ENCODE results near the gene ARHGAP45. TPM values are rescaled to one million over a fixed set of nuclear protein-coding genes. Genes with fewer than 3 reads are reported as not detected.

The ARHGAP45 gene
- total and polyA plus RNA-seq, 7 experiments from 2014 or later, result 305 to 1,030 (median 779) TPM

DNA sequence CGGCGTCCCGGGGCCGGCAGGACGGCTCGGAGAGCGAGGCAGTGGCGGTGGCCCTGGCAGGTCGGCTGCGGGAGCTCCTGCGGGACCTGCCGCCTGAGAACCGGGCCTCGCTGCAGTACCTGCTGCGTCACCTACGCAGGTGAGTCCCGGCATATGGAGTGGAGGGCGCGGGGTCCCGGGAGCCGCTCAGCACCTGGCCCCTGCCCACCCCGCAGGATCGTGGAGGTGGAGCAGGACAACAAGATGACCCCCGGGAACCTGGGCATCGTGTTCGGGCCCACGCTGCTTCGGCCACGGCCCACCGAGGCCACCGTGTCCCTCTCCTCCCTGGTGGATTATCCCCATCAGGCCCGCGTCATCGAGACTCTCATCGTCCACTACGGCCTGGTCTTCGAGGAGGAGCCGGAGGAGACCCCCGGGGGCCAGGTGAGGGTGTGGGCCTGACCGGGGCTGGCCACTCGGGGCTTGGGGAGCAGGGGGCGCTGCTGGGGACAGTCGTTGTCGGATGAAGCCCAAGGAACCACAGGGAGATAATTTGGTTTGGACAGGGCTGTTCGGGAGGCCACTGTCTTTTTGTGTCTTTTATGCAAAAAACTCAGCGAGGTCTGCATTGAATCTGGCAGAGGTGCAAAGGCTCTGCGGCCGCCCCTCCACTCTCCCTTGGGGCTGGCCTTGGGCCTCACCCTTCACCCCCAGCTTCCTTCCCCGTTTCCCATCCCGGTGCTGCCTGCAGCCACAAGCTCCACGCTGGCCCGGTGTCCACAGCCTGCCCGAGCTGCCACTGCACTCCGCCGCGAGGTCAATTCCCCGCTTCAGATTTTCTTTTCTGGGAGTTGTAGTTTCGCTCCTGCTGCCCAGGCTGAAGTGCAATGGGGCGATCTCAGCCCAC is 16.2 kb downstream of the ARHGAP45 start:
- Histone ChIP-seq H3K36me3 (ENCODE audit: control insufficient read depth in 2 of 3, insufficient read depth in 3 of 3, low read length in 3 of 3) (peaks cover 37 to 77% (median 42%) of the 10 kb centered on the region in 3 experiments), H3K9me3 (ENCODE audit: control insufficient read depth in 2 of 3, low read length in 3 of 3) (no peaks in the 10 kb centered on the region), H3K4me3 (ENCODE audit: low read length) (no peak overlapping the region), H3K4me1 (ENCODE audit: control insufficient read depth in 2 of 2, insufficient read depth in 2 of 2, low read length in 2 of 2) (peaks cover 45 to 52% of the 10 kb centered on the region in 2 donors), H3K27ac (ENCODE audit: low read depth, low read length) (peak overlapping the region; percentile 65), H3K27me3 (ENCODE audit: control insufficient read depth in 2 of 2, insufficient read depth in 2 of 2, low read length in 2 of 2) (no peaks in the 10 kb centered on the region)
- Mint-ChIP-seq H3K27ac (peak overlapping the region in 8 of 9 donors; percentile 12 to 86 (median 46)), H3K4me3 (peak overlapping the region in 4 of 10 donors; percentile 30 to 51 (median 42)), H3K4me1 (peaks cover 25 to 68% (median 49%) of the 10 kb centered on the region in 7 donors), H3K36me3 (peaks cover 5 to 41% (median 13%) of the 10 kb centered on the region in 5 donors), H3K9me3 (peaks cover 0 to 16% (median 0%) of the 10 kb centered on the region in 11 donors), H3K27me3 (no peaks in the 10 kb centered on the region)
- ATAC-seq (no peak), DNase-seq (no peak)
- ChIA-PET POLR2A (interaction anchor here (0.8 to 38.6 kb wide), 8 partner anchors 7 to 319 kb away, joined by 3 to 2022 read pairs (median 74); partner anchors contain the start of genes ABCA7, ARHGAP45, CNN2 and GPX4), CTCF (interaction anchor here (1.0 to 1.3 kb wide), 2 partner anchors 52 to 53 kb away, joined by 3 read pairs; no protein-coding TSS in a partner anchor)
- intact Hi-C loops (cut with micrococcal nuclease), result loop anchor here in 1 of 2 donors (1.0 kb wide), 1 partner anchor 16 kb away; the partner anchor contains the start of gene ARHGAP45

DNA sequence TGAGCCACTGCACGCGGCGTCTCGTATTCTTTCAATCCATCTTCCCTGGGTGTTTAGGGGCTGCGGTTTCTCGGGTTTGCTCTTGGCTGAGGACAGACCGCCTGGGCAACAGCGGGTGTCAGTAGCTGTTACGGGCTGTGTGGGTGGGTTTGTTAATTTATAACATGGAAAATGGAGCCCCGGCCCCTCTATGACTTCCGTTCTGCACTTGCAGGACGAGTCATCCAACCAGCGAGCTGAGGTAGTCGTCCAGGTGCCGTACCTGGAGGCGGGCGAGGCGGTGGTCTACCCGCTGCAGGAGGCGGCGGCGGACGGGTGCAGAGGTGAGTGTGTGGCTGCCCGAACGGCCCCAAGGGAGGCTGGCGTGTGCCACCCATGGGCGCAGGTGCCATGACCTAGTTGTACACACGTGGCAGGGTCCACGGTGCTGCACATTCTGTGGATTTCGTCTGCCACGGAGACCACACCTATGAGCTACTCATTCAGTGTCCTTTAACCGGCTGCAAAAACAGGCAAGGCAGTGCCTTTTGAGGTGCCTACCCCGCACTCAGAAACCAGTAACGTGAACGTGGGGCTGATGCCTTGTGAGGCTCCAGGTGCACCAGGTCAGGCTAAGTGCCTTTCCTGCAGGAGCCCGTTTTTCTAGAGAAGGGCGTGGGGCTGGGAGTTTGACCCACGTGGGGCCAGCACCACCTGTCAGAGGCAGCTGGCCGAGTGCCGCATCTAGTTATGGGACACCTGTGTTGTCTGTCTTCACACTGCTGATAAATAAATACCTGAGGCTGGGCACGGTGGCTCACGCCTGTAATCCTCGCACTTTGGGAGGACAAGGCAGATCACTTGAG is 17.3 kb downstream of the ARHGAP45 start:
- peak overlapping the region; percentile 20 to 89 (median 79) for H3K27ac Mint-ChIP-seq
- Histone ChIP-seq H3K36me3 (ENCODE audit: control insufficient read depth in 2 of 3, insufficient read depth in 3 of 3, low read length in 3 of 3) (peaks cover 37 to 84% (median 42%) of the 10 kb centered on the region in 3 experiments), H3K4me3 (ENCODE audit: low read length) (no peak overlapping the region), H3K27ac (ENCODE audit: low read depth, low read length) (no peak overlapping the region), H3K4me1 (ENCODE audit: control insufficient read depth in 2 of 2, insufficient read depth in 2 of 2, low read length in 2 of 2) (peaks cover 47 to 58% of the 10 kb centered on the region in 2 donors), H3K27me3 (ENCODE audit: control insufficient read depth in 2 of 2, insufficient read depth in 2 of 2, low read length in 2 of 2) (no peaks in the 10 kb centered on the region), H3K9me3 (ENCODE audit: control insufficient read depth in 2 of 3, low read length in 3 of 3) (no peaks in the 10 kb centered on the region)
- DNase-seq (peak in 1 of 9 donors; percentile 22), ATAC-seq (no peak)
- ChIA-PET CTCF (interaction anchor here (0.6 to 2.7 kb wide), 8 partner anchors 8 to 109 kb away, joined by 3 to 12 read pairs (median 5); partner anchors contain the start of gene ARHGAP45), POLR2A (interaction anchor here (0.6 to 38.6 kb wide), 9 partner anchors 6 to 286 kb away, joined by 3 to 2022 read pairs (median 3); partner anchors contain the start of genes ABCA7, ARHGAP45, CNN2 and GPX4)
- peak overlapping the region in 4 of 10 donors; percentile 30 to 48 (median 42) for H3K4me3 Mint-ChIP-seq
- peaks cover 26 to 76% (median 54%) of the 10 kb centered on the region in 7 donors for H3K4me1 Mint-ChIP-seq
- intact Hi-C loops (cut with micrococcal nuclease), result no loop called here
- peaks cover 5 to 40% (median 13%) of the 10 kb centered on the region in 5 donors for H3K36me3 Mint-ChIP-seq
- peaks cover 0 to 16% (median 0%) of the 10 kb centered on the region in 11 donors for H3K9me3 Mint-ChIP-seq
- H3K27me3 Mint-ChIP-seq, result no peaks in the 10 kb centered on the region

DNA sequence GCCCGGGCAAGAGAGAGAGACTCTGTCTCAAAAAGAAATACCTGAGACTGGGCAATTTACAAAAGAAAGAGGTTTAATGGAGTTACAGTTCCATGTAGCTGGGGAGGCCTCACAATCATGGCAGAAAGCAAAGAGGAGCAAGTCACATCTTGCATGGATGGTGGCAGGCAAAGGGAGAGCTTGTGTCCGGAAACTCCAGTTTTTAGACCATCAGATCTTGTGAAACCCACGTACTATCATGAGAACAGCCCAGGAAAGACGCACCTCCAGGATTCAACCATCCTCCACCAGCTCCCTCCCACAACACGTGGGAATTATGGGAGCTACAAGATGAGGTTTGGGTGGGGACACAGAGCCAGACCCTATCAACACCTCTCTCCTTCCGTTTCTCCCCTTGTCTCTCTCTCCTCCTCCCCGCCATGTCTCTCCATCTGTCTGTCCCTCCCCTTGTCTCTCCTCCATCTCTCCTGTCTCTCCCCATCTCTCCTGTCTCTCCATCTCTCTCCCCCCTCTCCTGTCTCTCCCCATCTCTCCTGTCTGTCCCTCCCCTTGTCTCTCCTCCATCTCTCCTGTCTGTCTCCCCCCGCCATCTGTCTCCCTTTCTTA is 18.2 kb downstream of the ARHGAP45 start:
- ChIA-PET CTCF (interaction anchor here (0.6 to 2.8 kb wide), 9 partner anchors 9 to 108 kb away, joined by 3 to 12 read pairs (median 5); partner anchors contain the start of genes ABCA7 and ARHGAP45), POLR2A (interaction anchor here (0.9 to 38.6 kb wide), 8 partner anchors 5 to 287 kb away, joined by 3 to 2022 read pairs (median 6); partner anchors contain the start of genes ARHGAP45, CNN2, GPX4 and POLR2E)
- H3K27ac Mint-ChIP-seq, result peak overlapping the region; percentile 60 to 89 (median 80)
- Histone ChIP-seq H3K4me1 (ENCODE audit: control insufficient read depth in 2 of 2, insufficient read depth in 2 of 2, low read length in 2 of 2) (peaks cover 44 to 49% of the 10 kb centered on the region in 2 donors), H3K9me3 (ENCODE audit: control insufficient read depth in 2 of 3, low read length in 3 of 3) (no peaks in the 10 kb centered on the region), H3K27ac (ENCODE audit: low read depth, low read length) (peak overlapping the region; percentile 24), H3K4me3 (ENCODE audit: low read length) (no peak overlapping the region), H3K27me3 (ENCODE audit: control insufficient read depth in 2 of 2, insufficient read depth in 2 of 2, low read length in 2 of 2) (no peaks in the 10 kb centered on the region), H3K36me3 (ENCODE audit: control insufficient read depth in 2 of 3, insufficient read depth in 3 of 3, low read length in 3 of 3) (peaks cover 31 to 80% (median 34%) of the 10 kb centered on the region in 3 experiments)
- no peak for ATAC-seq
- no peak for DNase-seq
- H3K36me3 Mint-ChIP-seq, result peaks cover 5 to 35% (median 13%) of the 10 kb centered on the region in 5 donors
- H3K27me3 Mint-ChIP-seq, result no peaks in the 10 kb centered on the region
- intact Hi-C loops (cut with micrococcal nuclease), result no loop called here
- H3K4me1 Mint-ChIP-seq, result peaks cover 26 to 71% (median 48%) of the 10 kb centered on the region in 7 donors
- H3K4me3 Mint-ChIP-seq, result peak overlapping the region in 8 of 10 donors; percentile 13 to 60 (median 40)
- H3K9me3 Mint-ChIP-seq, result peaks cover 0 to 15% (median 0%) of the 10 kb centered on the region in 11 donors

DNA sequence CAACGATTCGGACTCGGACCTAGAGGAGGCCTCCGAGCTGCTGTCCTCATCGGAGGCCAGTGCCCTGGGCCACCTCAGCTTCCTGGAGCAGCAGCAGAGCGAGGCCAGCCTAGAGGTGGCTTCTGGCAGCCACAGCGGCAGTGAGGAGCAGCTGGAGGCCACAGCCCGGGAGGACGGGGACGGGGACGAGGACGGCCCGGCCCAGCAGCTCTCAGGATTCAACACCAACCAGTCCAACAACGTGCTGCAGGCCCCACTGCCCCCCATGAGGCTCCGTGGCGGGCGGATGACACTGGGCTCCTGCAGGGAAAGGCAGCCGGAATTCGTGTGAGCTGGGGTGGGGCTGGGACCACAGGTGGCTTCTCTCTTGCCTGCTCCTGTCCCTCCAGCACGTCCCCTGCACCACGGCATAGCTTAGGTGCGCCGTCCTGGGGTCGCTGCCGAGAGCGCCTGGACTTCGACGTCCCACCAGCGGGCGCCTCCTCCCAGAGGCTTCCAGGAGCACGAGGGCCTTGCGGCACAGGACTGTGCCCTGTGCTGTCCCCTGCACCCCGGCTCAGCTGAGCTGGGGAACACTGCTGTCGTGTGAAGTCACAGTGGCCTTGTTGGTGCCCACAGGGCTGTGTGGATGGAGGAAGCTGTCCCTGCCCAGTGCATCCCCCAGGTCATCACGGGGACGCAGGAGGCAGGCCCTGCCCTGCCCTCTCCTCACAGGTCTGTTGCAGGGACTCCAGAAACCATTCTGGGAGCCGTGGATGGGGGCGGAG is 18.9 kb downstream of the ARHGAP45 start:
- Mint-ChIP-seq H3K4me1 (peaks cover 26 to 64% (median 47%) of the 10 kb centered on the region in 7 donors), H3K27ac (peak overlapping the region; percentile 65 to 89 (median 80)), H3K36me3 (peaks cover 5 to 33% (median 13%) of the 10 kb centered on the region in 5 donors), H3K4me3 (peak overlapping the region in 5 of 10 donors; percentile 27 to 60 (median 41)), H3K27me3 (no peaks in the 10 kb centered on the region), H3K9me3 (peaks cover 0 to 15% (median 0%) of the 10 kb centered on the region in 11 donors)
- ATAC-seq (no peak), DNase-seq (peak in 1 of 9 donors; percentile 28)
- H3K27ac ChIP-seq (ENCODE audit: low read depth, low read length), result peak overlapping the region; percentile 24
- H3K9me3 ChIP-seq (ENCODE audit: control insufficient read depth in 2 of 3, low read length in 3 of 3), result no peaks in the 10 kb centered on the region
- ChIA-PET CTCF (interaction anchor here (0.5 to 2.8 kb wide), 9 partner anchors 11 to 107 kb away, joined by 3 to 12 read pairs (median 5); partner anchors contain the start of genes ABCA7 and ARHGAP45), POLR2A (interaction anchor here (0.9 to 38.6 kb wide), 11 partner anchors 4 to 193 kb away, joined by 3 to 2022 read pairs (median 6); partner anchors contain the start of genes ABCA7, ARHGAP45, CNN2 and GPX4)
- H3K36me3 ChIP-seq (ENCODE audit: control insufficient read depth in 2 of 3, insufficient read depth in 3 of 3, low read length in 3 of 3), result peaks cover 26 to 77% (median 28%) of the 10 kb centered on the region in 3 experiments
- H3K27me3 ChIP-seq (ENCODE audit: control insufficient read depth in 2 of 2, insufficient read depth in 2 of 2, low read length in 2 of 2), result no peaks in the 10 kb centered on the region
- no peak overlapping the region for H3K4me3 ChIP-seq (ENCODE audit: low read length)
- intact Hi-C loops (cut with micrococcal nuclease), result loop anchor here in 1 of 2 donors (2.0 kb wide), 1 partner anchor 17 kb away; no protein-coding TSS in a partner anchor
- peaks cover 39 to 42% of the 10 kb centered on the region in 2 donors for H3K4me1 ChIP-seq (ENCODE audit: control insufficient read depth in 2 of 2, insufficient read depth in 2 of 2, low read length in 2 of 2)

DNA sequence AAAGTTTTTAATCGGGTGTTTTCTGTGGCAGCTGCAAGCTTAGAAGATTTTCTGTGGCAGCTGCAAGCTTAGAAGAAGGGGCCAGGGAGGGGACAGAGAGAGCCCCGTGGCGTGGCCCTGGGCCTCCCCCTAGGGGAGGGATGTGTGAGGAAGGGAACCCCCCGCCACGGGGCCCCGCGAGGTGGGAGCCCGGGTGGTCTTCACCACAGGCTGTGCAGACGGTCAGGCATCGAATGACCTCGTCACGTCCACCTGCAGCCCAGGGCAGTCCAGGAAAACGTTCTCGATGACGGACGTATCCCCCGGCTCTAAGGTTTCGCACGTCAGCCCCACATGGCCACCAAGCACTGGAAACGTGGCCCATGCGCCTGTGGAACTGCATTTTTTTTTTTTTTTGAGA is 19.6 kb downstream of the ARHGAP45 start:
- peaks cover 34 to 35% of the 10 kb centered on the region in 2 donors for H3K4me1 ChIP-seq (ENCODE audit: control insufficient read depth in 2 of 2, insufficient read depth in 2 of 2, low read length in 2 of 2)
- ATAC-seq (no peak), DNase-seq (peak in 3 of 9 donors; percentile 33 to 43 (median 39))
- peaks cover 21 to 77% (median 27%) of the 10 kb centered on the region in 3 experiments for H3K36me3 ChIP-seq (ENCODE audit: control insufficient read depth in 2 of 3, insufficient read depth in 3 of 3, low read length in 3 of 3)
- CTCF ChIA-PET, result interaction anchor here (0.5 to 2.8 kb wide), 9 partner anchors 12 to 106 kb away, joined by 3 to 12 read pairs (median 5); partner anchors contain the start of gene ARHGAP45
- peaks cover 26 to 59% (median 43%) of the 10 kb centered on the region in 7 donors for H3K4me1 Mint-ChIP-seq
- no peaks in the 10 kb centered on the region for H3K27me3 ChIP-seq (ENCODE audit: control insufficient read depth in 2 of 2, insufficient read depth in 2 of 2, low read length in 2 of 2)
- no peaks in the 10 kb centered on the region for H3K9me3 ChIP-seq (ENCODE audit: control insufficient read depth in 2 of 3, low read length in 3 of 3)
- no peak overlapping the region for H3K4me3 ChIP-seq (ENCODE audit: low read length)
- peak overlapping the region in 5 of 9 donors; percentile 46 to 98 (median 69) for H3K27ac Mint-ChIP-seq
- intact Hi-C loops (cut with micrococcal nuclease), result loop anchor here in 1 of 2 donors (2.0 kb wide), 1 partner anchor 18 kb away; no protein-coding TSS in a partner anchor
- peaks cover 5 to 30% (median 13%) of the 10 kb centered on the region in 5 donors for H3K36me3 Mint-ChIP-seq
- H3K27ac ChIP-seq (ENCODE audit: low read depth, low read length), result peak overlapping the region; percentile 84
- H3K9me3 Mint-ChIP-seq, result peaks cover 0 to 15% (median 0%) of the 10 kb centered on the region in 11 donors
- peak overlapping the region in 2 of 10 donors; percentile 4 to 13 for H3K4me3 Mint-ChIP-seq
- H3K27me3 Mint-ChIP-seq, result no peaks in the 10 kb centered on the region
- POLR2A ChIA-PET, result interaction anchor here (0.7 to 38.6 kb wide), 11 partner anchors 4 to 193 kb away, joined by 3 to 2022 read pairs (median 6); partner anchors contain the start of genes ABCA7, ARHGAP45, CNN2 and GPX4

Measured in naive thymus-derived CD4-positive, alpha-beta T cell (primary cell).